ENCODE measurements around the gene EPX.

EPX gene

GRCh38 chr17:58229384-58229783 lies 36.9 kb downstream of the EPX start:
- DNase-seq (ENCODE audit: low spot score), result no peak

- no peak for DNase-seq (ENCODE audit: low spot score)
These were observed 37.4 kb downstream of the EPX start for GRCh38 chr17:58229881-58230280.

- DNase-seq (ENCODE audit: low spot score), result no peak
These were observed 39.1 kb downstream of the EPX start for GRCh38 chr17:58231641-58232040.

- DNase-seq (ENCODE audit: low spot score), result no peak
These were observed 40.2 kb downstream of the EPX start for GRCh38 chr17:58232707-58233156.

- DNase-seq (ENCODE audit: low spot score), result no peak
These were observed 41.0 kb downstream of the EPX start for GRCh38 chr17:58233543-58233942.

GRCh38 chr17:58234512-58234911 lies 42.0 kb downstream of the EPX start:
- DNase-seq (ENCODE audit: low spot score), result no peak

DNA sequence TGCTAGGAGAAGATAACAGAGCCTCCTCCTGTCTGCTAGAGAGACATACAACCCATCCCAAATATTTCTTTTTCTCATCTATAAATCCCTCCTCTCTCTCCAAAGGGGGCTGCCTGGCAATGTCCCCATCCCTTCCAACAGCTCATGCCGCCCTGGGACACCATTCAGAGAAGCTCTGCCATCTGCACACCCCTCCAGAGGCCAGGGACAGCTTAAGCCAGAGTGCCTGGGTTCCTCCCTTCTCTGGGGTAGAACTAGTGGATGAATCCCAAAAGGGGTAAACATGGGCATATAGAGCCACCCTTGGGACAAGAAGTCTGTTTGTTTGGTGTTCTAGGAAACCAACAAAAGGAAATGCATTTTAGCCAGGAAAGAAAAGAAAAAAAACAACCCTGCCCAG lies 43.3 kb downstream of the EPX start:
- DNase-seq (ENCODE audit: low spot score), result no peak

- no peak for DNase-seq (ENCODE audit: low spot score)
These were observed 43.9 kb downstream of the EPX start for GRCh38 chr17:58236394-58236793.

DNA sequence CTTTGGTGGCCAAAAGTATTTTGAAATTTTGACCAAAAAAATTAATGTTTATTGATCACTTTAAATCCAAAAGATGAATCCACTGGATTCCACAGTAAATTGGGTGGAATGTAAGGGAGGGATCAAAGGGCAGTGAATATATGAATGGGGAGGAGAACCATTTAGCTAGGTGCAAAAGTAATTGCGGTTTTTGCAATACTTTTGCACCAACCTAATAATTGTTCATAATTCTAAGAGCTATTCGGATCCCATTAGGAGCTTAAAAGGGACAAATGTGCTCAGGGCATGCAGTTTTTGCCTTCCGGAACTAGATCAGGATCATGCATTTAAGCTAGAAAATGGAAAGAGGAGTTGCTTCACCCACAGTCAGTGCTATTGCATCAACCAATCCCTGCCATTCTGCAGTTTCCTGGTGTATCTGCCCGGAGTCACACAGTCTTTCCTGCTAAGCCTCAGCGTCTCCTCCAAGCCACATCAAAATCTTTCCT lies 45.7 kb downstream of the EPX start, which contains the start of gene LPO:
Gene LPO (plus strand): TSS at position 438 of the 488 bp plus-strand sequence. CDS start 4,396 bp downstream, outside the sequence.
- no peak for DNase-seq (ENCODE audit: low spot score)

DNA sequence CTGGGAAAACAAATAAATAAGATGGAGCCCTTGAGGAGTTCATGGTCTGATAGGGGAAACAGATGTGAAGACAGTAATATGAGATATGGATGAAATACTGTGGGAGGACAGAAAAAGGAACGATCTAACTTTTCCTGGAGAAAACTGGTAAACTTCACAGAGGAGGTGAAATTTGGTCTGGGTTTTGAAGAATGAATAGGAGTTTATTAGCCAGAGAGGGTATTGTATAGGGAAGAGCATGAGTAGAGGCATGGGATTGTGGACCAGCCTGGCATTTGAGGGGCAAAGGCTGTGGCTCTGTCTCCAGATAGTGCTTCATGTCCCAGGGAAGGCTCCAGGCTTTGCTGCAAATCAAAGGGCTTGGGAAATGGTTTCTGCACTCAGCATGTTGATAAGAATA lies 47.5 kb downstream of the EPX start:
- no peak for DNase-seq (ENCODE audit: low spot score)

DNA sequence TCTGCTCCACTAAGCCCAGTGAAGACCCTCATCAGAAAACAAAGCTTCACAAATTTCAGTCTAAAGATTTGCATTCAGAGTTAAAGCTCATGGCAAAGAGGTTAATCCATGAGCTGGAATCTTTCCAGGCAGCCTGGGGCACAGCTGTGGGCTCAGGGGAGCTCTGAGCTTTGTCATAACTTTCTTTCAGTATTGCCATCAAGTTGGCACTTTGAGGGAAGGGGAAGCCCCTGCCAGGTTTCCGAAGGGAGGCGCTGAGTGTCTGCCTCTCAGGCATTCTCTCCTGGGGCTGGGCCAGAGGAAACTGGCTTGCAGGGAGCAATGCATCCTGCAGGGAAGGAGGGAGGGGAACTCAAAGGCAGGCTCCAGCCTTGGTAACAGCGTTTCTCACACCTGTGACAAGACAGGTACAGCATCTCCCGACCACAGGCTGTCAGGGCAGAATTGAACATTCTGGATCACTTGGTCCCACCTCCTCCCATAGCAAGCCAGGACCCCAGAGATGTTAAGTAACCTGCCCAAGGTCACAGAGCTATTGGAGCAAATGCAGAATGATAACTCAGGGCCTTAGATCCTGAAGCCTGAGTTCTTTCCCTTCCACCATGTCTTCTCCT lies 49.8 kb downstream of the EPX start:
- DNase-seq (ENCODE audit: low spot score), result no peak

- no peak for DNase-seq (ENCODE audit: low spot score)
These were observed 52.4 kb downstream of the EPX start for GRCh38 chr17:58244963-58245362.

GRCh38 chr17:58245428-58246103 lies 53.0 kb downstream of the EPX start:
- no peak for DNase-seq (ENCODE audit: low spot score)

DNA sequence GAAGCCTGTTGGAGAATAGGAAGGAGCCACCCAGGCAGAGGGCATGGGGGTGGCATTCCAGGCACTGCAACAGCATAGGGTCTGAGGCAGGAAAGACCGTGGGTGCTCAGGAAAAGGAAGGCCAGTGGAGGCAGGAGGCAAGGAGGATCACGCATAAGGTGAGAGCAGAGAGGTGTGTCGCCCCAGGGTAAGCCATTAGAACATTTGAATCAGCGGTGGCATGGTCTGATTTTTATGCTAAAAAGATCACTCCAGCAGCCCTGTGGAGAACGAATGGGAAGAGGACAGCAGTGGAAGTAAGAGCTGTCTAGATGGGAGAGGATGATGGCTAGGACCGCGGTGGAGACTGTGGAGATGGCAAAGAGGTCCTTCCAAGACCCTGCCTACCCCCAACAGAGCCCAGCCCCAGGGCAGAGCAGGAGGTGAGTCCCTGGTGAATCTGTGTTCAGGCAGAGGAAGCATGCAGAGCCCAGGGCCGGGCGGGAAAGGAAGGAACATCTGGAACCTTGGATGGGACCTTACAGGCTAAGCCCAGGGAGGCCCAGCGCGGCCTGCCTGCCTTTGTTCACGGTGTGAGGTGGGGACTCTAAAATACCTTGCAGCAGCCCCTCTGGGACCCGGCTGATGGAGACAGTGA lies 53.7 kb downstream of the EPX start:
- no peak for DNase-seq (ENCODE audit: low spot score)

- DNase-seq (ENCODE audit: low spot score), result no peak
These were observed 54.3 kb downstream of the EPX start for GRCh38 chr17:58246781-58247180.

GRCh38 chr17:58247511-58248363 lies 55.2 kb downstream of the EPX start:
- DNase-seq (ENCODE audit: low spot score), result no peak

- DNase-seq (ENCODE audit: low spot score), result no peak
These were observed 56.4 kb downstream of the EPX start for GRCh38 chr17:58248955-58249269.

- peak; percentile 11 for DNase-seq (ENCODE audit: low spot score)
These were observed 57.0 kb downstream of the EPX start for GRCh38 chr17:58249270-58250133.

DNA sequence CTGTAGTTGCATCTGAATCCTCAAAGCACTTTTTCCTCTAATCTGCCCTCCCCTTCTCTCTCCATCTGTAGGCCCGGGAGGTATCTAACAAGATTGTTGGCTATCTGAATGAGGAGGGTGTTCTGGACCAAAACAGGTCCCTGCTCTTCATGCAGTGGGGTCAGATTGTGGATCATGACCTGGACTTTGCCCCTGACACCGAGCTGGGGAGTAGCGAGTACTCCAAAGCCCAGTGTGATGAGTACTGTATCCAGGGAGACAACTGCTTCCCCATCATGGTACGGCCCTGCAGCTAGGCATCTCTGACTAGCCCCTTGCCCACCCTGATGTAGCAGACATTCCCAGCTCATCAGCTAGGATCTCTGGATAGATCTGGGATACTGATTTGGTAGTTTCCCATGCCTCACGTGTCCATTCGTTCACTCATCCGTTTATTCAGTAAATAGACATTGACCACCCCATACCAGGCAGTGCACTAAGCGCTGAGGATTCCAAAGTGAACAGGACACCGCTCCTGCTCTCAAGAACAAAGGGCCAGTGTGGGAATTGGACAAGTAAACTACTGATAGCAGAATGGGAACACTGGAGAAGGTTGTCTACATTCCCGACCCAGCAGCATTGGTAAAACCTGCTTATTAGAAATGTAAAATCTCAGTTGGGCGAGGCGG lies 58.0 kb downstream of the EPX start:
- no peak for DNase-seq (ENCODE audit: low spot score)

- no peak for DNase-seq (ENCODE audit: low spot score)
These were observed 59.6 kb downstream of the EPX start for GRCh38 chr17:58252141-58252540.

DNA sequence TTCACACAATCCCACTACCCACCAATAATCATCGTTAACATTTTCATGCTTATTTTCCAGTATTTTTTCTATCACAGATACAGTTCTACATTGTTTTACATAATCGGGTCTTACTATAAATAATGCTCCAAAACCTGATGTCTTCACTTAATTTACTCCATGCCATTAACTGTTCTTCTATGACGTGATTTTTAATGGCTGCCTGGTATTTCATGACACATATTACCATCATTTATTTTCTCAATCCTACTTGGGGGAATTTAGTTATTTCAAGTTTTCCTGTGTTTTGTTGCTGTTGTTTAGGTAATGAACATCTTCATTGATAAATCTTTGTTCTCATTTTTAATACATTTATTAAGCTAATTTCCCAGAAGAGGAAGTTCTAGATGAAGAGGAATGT lies 60.6 kb downstream of the EPX start:
- no peak for DNase-seq (ENCODE audit: low spot score)
